GM18909 (cell line): ENCODE data around the gene STUB1.
"Not testable (repeated sequence)": the region's sequence is repeated elsewhere in the genome, so short reads cannot be mapped to it uniquely, and the experiment has no call there.

Experiments used
- ATAC-seq: cut with Tn5 transposase; IDR thresholded peaks from one replicate; pipeline ENCODE4 v1.9.1; 2021; ENCODE audit warnings: mild to moderate bottlenecking; ENCODE audit not compliant: unreplicated experiment, poor library complexity

The STUB1 gene

GRCh38 chr16:709566-710499 lies 29.6 kb downstream of the STUB1 start:
- ATAC-seq, result no peak

- ATAC-seq, result no peak
These were observed 30.4 kb downstream of the STUB1 start for GRCh38 chr16:710500-711075.

- ATAC-seq, result no peak
These were observed 30.9 kb downstream of the STUB1 start for GRCh38 chr16:711084-711483.

GRCh38 chr16:711548-712320 lies 31.5 kb downstream of the STUB1 start:
- no peak for ATAC-seq

- not testable (repeated sequence) for ATAC-seq
These were observed 32.6 kb downstream of the STUB1 start for GRCh38 chr16:712740-713250.

- ATAC-seq, result no peak
These were observed 33.9 kb downstream of the STUB1 start for GRCh38 chr16:714079-714478.

GRCh38 chr16:714558-715476 lies 34.6 kb downstream of the STUB1 start, which contains the start of gene METRN:
Gene METRN, plus strand, starts transcription at chr16:715118. Its CDS starts 172 bp downstream, at chr16:715290.
- peak; percentile 79 for ATAC-seq

- ATAC-seq, result peak; percentile 17
These were observed 35.4 kb downstream of the STUB1 start for GRCh38 chr16:715477-716199.

- no peak for ATAC-seq
These were observed 36.0 kb downstream of the STUB1 start for GRCh38 chr16:716200-716568.

GRCh38 chr16:716768-717325 lies 36.6 kb downstream of the STUB1 start:
- ATAC-seq, result no peak

- no peak for ATAC-seq
These were observed 37.4 kb downstream of the STUB1 start for GRCh38 chr16:717450-718245.

GRCh38 chr16:718389-718788 lies 38.2 kb downstream of the STUB1 start:
- ATAC-seq, result no peak

- no peak for ATAC-seq
These were observed 38.7 kb downstream of the STUB1 start for GRCh38 chr16:718922-719321.

- ATAC-seq, result peak; percentile 6
These were observed 39.7 kb downstream of the STUB1 start for GRCh38 chr16:719815-720446.

- peak; percentile 24 for ATAC-seq
These were observed 40.3 kb downstream of the STUB1 start for GRCh38 chr16:720447-720989.

GRCh38 chr16:720990-721764 lies 41.0 kb downstream of the STUB1 start, which contains the start of gene ANTKMT:
Gene ANTKMT, plus strand, starts transcription at chr16:721146. Its CDS starts 129 bp downstream, at chr16:721275.
- peak; percentile 70 for ATAC-seq
